Liver (tissue), 9 donors: Measurements from ENCODE around the gene SYTL3. TPM values are rescaled to one million over a fixed set of nuclear protein-coding genes. Genes with fewer than 3 reads are reported as not detected.

Experiments
- DNase-seq: peaks from one replicate; pipeline ENCODE4 v3.0.0-alpha.2; 2017; ENCODE audit warnings: low spot score
- H3K27ac ChIP-seq, 2 donors: one replicate each; pipeline ENCODE4 v1.7.0; 2013; ENCODE audit warnings: inconsistent platforms in 2 of 2, low read length in 2 of 2, control low read depth in 1 of 2, low read depth in 1 of 2, mild to moderate bottlenecking in 1 of 2
- H3K27me3 ChIP-seq, 4 donors: one replicate each; pipeline versions ENCODE4 v1.6.1 to v1.7.0; 2013; ENCODE audit warnings: low read length in 3 of 4, inconsistent platforms in 1 of 4, mild to moderate bottlenecking in 1 of 4, moderate library complexity in 1 of 4; ENCODE audit not compliant: control insufficient read depth in 4 of 4, insufficient read depth in 4 of 4
- H3K36me3 ChIP-seq, 4 donors: one replicate each; pipeline versions ENCODE4 v1.6.1 to v1.7.0; 2013; ENCODE audit warnings: low read length in 3 of 4, mild to moderate bottlenecking in 3 of 4, low read depth in 1 of 4, moderate library complexity in 1 of 4; ENCODE audit not compliant: control insufficient read depth in 4 of 4, insufficient read depth in 3 of 4
- H3K4me1 ChIP-seq, 4 donors: one replicate each; pipeline versions ENCODE4 v1.6.1 to v1.7.0; 2013; ENCODE audit warnings: low read length in 3 of 4, mild to moderate bottlenecking in 3 of 4, moderate library complexity in 1 of 4; ENCODE audit not compliant: control insufficient read depth in 4 of 4, insufficient read depth in 4 of 4
- H3K4me3 ChIP-seq, 3 donors: one replicate each; pipeline versions ENCODE4 v1.6.1 to v1.7.0; 2013; ENCODE audit warnings: low read length in 3 of 3, control low read depth in 1 of 3, low read depth in 1 of 3, mild to moderate bottlenecking in 1 of 3
- H3K9ac ChIP-seq, 2 donors: one replicate each; pipeline ENCODE4 v1.7.0; 2013; ENCODE audit warnings: low read length in 2 of 2, mild to moderate bottlenecking in 2 of 2, moderate library complexity in 2 of 2, control low read depth in 1 of 2, low read depth in 1 of 2
- H3K9me3 ChIP-seq, 4 donors: one replicate each; pipeline versions ENCODE4 v1.6.1 to v1.7.0; 2013; ENCODE audit warnings: low read length in 3 of 4; ENCODE audit not compliant: control insufficient read depth in 4 of 4
- ATF3 ChIP-seq: IDR thresholded peaks from 2 replicates; pipeline ENCODE4 v1.6.1; 2016; ENCODE audit warnings: antibody characterized with exemption
- CTCF ChIP-seq: fragments of 150-350 bp; IDR thresholded peaks from 2 replicates; pipeline ENCODE4 v1.5.1; 2017; ENCODE audit warnings: improper control_type of control experiment, low read depth, low read length; ENCODE audit not compliant: missing input control
- EGR1 ChIP-seq, 2 donors: IDR thresholded peaks; 2 replicates each; pipeline ENCODE4 v1.6.1; 2016 to 2018; ENCODE audit warnings: antibody characterized with exemption in 2 of 2, low read depth in 2 of 2
- FOXA2 ChIP-seq: IDR thresholded peaks from 2 replicates; pipeline ENCODE4 v1.6.1; 2016; ENCODE audit warnings: antibody characterized with exemption
- GABPA ChIP-seq, 2 donors: IDR thresholded peaks in 1 of 2; conservative IDR thresholded peaks in 1 of 2; 2 replicates each; pipeline ENCODE4 v1.6.1; 2016; ENCODE audit warnings: antibody characterized with exemption in 2 of 2, mild to moderate bottlenecking in 1 of 2, moderate library complexity in 1 of 2
- HNF4A ChIP-seq, 2 donors: conservative IDR thresholded peaks; 2 replicates each; pipeline ENCODE4 v1.6.1; 2016; ENCODE audit warnings: antibody characterized with exemption in 2 of 2, mild to moderate bottlenecking in 2 of 2
- HNF4G ChIP-seq: IDR thresholded peaks from 2 replicates; pipeline ENCODE4 v1.6.1; 2016; ENCODE audit warnings: antibody characterized with exemption
- JUND ChIP-seq, 2 donors: IDR thresholded peaks; 2 replicates each; pipeline ENCODE4 v1.6.1; 2016; ENCODE audit warnings: antibody characterized with exemption in 2 of 2
- NR2F2 ChIP-seq: IDR thresholded peaks from 2 replicates; pipeline ENCODE4 v1.6.1; 2016; ENCODE audit warnings: antibody characterized with exemption
- RAD21 ChIP-seq, 2 donors: IDR thresholded peaks; 2 replicates each; pipeline ENCODE4 v1.6.1; 2016; ENCODE audit warnings: antibody characterized with exemption in 2 of 2, mild to moderate bottlenecking in 2 of 2
- RXRA ChIP-seq, 2 donors: IDR thresholded peaks; 2 replicates each; pipeline ENCODE4 v1.6.1; 2017 to 2018; ENCODE audit warnings: antibody characterized with exemption in 2 of 2, mild to moderate bottlenecking in 1 of 2
- TAF1 ChIP-seq: conservative IDR thresholded peaks from 2 replicates; pipeline ENCODE4 v1.6.1; 2016; ENCODE audit warnings: antibody characterized with exemption, mild to moderate bottlenecking
- YY1 ChIP-seq: IDR thresholded peaks from 2 replicates; pipeline ENCODE4 v1.6.1; 2016; ENCODE audit warnings: antibody characterized with exemption, mild to moderate bottlenecking
- WGBS: extraction: QIAGEN DNeasy Blood & Tissue Kit; methylation state at CpG from one replicate; pipeline ENCODE4 v1.1.7; 2013; 5-methylcytosine and 5-hydroxymethylcytosine counted together
- polyA plus RNA-seq, 2 donors: library from polyadenylated mRNA; stranded (reverse) in 1 of 2; unstranded in 1 of 2; fragments of 200-250 nt in 1 of 2; fragments of >200 nt in 1 of 2; fragmentation: Nextera tagmentation in 1 of 2; extraction: Ambion mirVana in 1 of 2; gene quantifications; one replicate each; pipeline versions ENCODE4 v1.2.1 to v1.2.3, GENCODE V29; 2013 to 2015
- total RNA-seq, 2 donors: library from RNA; depleted of rRNA; stranded (reverse); fragments of >200 nt; gene quantifications; one replicate each; pipeline ENCODE4 v1.2.3, GENCODE V29; 2014
- TF ChIP-seq, protein P1 (sequence below): IDR thresholded peaks from 2 replicates; pipeline ENCODE4 v1.6.1; 2016; ENCODE audit warnings: antibody characterized with exemption, mild to moderate bottlenecking
- TF ChIP-seq, protein P2 (sequence below): IDR thresholded peaks from 2 replicates; pipeline ENCODE4 v1.6.1; 2016; ENCODE audit warnings: antibody characterized with exemption
- donor health status: healthy.
- donor health status: healthy.
- donor health status: healthy.
- donor health status: healthy.
- donor health status: healthy.

Gene SYTL3
- total and polyA plus RNA-seq, 4 donors: 0.28 to 1.7 (median 0.51) TPM

- Histone ChIP-seq H3K4me3 (no peak overlapping the region), H3K27ac (no peak overlapping the region), H3K36me3 (no peaks in the 10 kb centered on the region), H3K9me3 (no peaks in the 10 kb centered on the region), H3K4me1 (peaks cover 0 to 6% (median 0%) of the 10 kb centered on the region in 4 donors), H3K9ac (no peak overlapping the region), H3K27me3 (no peaks in the 10 kb centered on the region)
- TF ChIP-seq EGR1 (IDR thresholded peaks at IDR 0.05; ENCODE audit: low read depth in 2 of 2): no peak
- TF ChIP-seq RXRA (IDR thresholded peaks at IDR 0.05): no peak
- no peak for TF ChIP-seq FOXA2
- peak; percentile 58 to 76 for TF ChIP-seq RAD21 (IDR thresholded peaks at IDR 0.05)
- TF ChIP-seq CTCF: peak; percentile 40
- WGBS: 63% methylated on average over 13 of the region's 13 CpGs
- no peak for DNase-seq
These were observed 68.7 kb downstream of the SYTL3 start for GRCh38 chr6:158718461-158719046.

GRCh38 chr6:158722176-158722729 is 72.4 kb downstream of the SYTL3 start:
- no peaks in the 10 kb centered on the region for H3K36me3 ChIP-seq
- no peak overlapping the region for H3K9ac ChIP-seq
- H3K9me3 ChIP-seq: no peaks in the 10 kb centered on the region
- H3K4me1 ChIP-seq: no peaks in the 10 kb centered on the region
- 84% methylated on average over 5 of the region's 5 CpGs for WGBS
- no peak overlapping the region for H3K4me3 ChIP-seq
- no peaks in the 10 kb centered on the region for H3K27me3 ChIP-seq
- DNase-seq: no peak
- no peak for TF ChIP-seq ATF3
- TF ChIP-seq RAD21 (IDR thresholded peaks at IDR 0.05): no peak
- no peak for TF ChIP-seq FOXA2
- no peak for TF ChIP-seq GABPA (IDR thresholded peaks at IDR 0.05 in 1 of 2, conservative IDR thresholded peaks at IDR 0.05 in 1 of 2)
- TF ChIP-seq, protein P1, sequence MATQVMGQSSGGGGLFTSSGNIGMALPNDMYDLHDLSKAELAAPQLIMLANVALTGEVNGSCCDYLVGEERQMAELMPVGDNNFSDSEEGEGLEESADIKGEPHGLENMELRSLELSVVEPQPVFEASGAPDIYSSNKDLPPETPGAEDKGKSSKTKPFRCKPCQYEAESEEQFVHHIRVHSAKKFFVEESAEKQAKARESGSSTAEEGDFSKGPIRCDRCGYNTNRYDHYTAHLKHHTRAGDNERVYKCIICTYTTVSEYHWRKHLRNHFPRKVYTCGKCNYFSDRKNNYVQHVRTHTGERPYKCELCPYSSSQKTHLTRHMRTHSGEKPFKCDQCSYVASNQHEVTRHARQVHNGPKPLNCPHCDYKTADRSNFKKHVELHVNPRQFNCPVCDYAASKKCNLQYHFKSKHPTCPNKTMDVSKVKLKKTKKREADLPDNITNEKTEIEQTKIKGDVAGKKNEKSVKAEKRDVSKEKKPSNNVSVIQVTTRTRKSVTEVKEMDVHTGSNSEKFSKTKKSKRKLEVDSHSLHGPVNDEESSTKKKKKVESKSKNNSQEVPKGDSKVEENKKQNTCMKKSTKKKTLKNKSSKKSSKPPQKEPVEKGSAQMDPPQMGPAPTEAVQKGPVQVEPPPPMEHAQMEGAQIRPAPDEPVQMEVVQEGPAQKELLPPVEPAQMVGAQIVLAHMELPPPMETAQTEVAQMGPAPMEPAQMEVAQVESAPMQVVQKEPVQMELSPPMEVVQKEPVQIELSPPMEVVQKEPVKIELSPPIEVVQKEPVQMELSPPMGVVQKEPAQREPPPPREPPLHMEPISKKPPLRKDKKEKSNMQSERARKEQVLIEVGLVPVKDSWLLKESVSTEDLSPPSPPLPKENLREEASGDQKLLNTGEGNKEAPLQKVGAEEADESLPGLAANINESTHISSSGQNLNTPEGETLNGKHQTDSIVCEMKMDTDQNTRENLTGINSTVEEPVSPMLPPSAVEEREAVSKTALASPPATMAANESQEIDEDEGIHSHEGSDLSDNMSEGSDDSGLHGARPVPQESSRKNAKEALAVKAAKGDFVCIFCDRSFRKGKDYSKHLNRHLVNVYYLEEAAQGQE: no peak
- TF ChIP-seq JUND (IDR thresholded peaks at IDR 0.05): no peak
- H3K27ac ChIP-seq: no peak overlapping the region

GRCh38 chr6:158725704-158726103 is 75.8 kb downstream of the SYTL3 start:
- Histone ChIP-seq H3K9ac (no peak overlapping the region), H3K9me3 (peaks cover 0 to 4% (median 0%) of the 10 kb centered on the region in 4 donors), H3K27ac (no peak overlapping the region), H3K4me3 (no peak overlapping the region), H3K36me3 (no peaks in the 10 kb centered on the region), H3K27me3 (no peaks in the 10 kb centered on the region), H3K4me1 (no peaks in the 10 kb centered on the region)
- WGBS: 95% methylated on average over 8 of the region's 8 CpGs
- no peak for DNase-seq
- TF ChIP-seq FOXA2 (no peak), GABPA (IDR thresholded peaks at IDR 0.05 in 1 of 2, conservative IDR thresholded peaks at IDR 0.05 in 1 of 2) (no peak), RXRA (IDR thresholded peaks at IDR 0.05) (no peak), RAD21 (IDR thresholded peaks at IDR 0.05) (no peak), CTCF (no peak), NR2F2 (no peak), EGR1 (IDR thresholded peaks at IDR 0.05; ENCODE audit: low read depth in 2 of 2) (no peak), YY1 (no peak), HNF4A (conservative IDR thresholded peaks at IDR 0.05) (no peak), TAF1 (no peak), HNF4G (no peak)
- TF ChIP-seq, protein P2, sequence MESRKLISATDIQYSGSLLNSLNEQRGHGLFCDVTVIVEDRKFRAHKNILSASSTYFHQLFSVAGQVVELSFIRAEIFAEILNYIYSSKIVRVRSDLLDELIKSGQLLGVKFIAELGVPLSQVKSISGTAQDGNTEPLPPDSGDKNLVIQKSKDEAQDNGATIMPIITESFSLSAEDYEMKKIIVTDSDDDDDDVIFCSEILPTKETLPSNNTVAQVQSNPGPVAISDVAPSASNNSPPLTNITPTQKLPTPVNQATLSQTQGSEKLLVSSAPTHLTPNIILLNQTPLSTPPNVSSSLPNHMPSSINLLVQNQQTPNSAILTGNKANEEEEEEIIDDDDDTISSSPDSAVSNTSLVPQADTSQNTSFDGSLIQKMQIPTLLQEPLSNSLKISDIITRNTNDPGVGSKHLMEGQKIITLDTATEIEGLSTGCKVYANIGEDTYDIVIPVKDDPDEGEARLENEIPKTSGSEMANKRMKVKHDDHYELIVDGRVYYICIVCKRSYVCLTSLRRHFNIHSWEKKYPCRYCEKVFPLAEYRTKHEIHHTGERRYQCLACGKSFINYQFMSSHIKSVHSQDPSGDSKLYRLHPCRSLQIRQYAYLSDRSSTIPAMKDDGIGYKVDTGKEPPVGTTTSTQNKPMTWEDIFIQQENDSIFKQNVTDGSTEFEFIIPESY: no peak
